HUES64 (cell line): ENCODE results near the gene UHMK1.
"Not testable (repeated sequence)": the region's sequence is repeated elsewhere in the genome, so short reads cannot be mapped to it uniquely, and the experiment has no call there.

Experiments used
- H3K27ac ChIP-seq: 2 replicates; pipeline ENCODE4 v1.7.0; 2013; ENCODE audit warnings: low read depth, low read length, inconsistent platforms
- H3K27me3 ChIP-seq: 2 replicates; pipeline ENCODE4 v1.6.1; 2013; ENCODE audit warnings: mild to moderate bottlenecking, low read length; ENCODE audit not compliant: insufficient read depth
- H3K36me3 ChIP-seq: 2 replicates; pipeline ENCODE4 v1.6.1; 2013; ENCODE audit warnings: mild to moderate bottlenecking, low read length; ENCODE audit not compliant: insufficient read depth
- H3K4me1 ChIP-seq: 2 replicates; pipeline ENCODE4 v1.6.1; 2013; ENCODE audit warnings: mild to moderate bottlenecking, low read length, moderate library complexity; ENCODE audit not compliant: insufficient read depth
- H3K4me3 ChIP-seq: 2 replicates; pipeline ENCODE4 v1.5.1; 2013; ENCODE audit warnings: mild to moderate bottlenecking, low read length, moderate library complexity
- H3K9ac ChIP-seq: 2 replicates; pipeline ENCODE4 v1.6.1; 2013; ENCODE audit warnings: mild to moderate bottlenecking, low read depth, low read length
- H3K9me3 ChIP-seq: 2 replicates; pipeline ENCODE4 v1.6.1; 2013; ENCODE audit warnings: low read depth, low read length; ENCODE audit not compliant: insufficient read depth
- WGBS: fragments of 150-250, 120-280 bp; methylation state at CpG from one replicate; pipeline ENCODE4 v1.1.7; 2013; ENCODE audit warnings: missing lambda C conversion rate; 5-methylcytosine and 5-hydroxymethylcytosine counted together

The UHMK1 gene

GRCh38 chr1:162476620-162477019 is 21.0 kb upstream of the UHMK1 start:
- WGBS = no CpG with 5 or more reads among the region's 1 CpG
- H3K36me3 ChIP-seq = no peaks in the 10 kb centered on the region

GRCh38 chr1:162485236-162485635 is 12.4 kb upstream of the UHMK1 start:
- Histone ChIP-seq H3K27me3 (no peaks in the 10 kb centered on the region), H3K4me1 (no peaks in the 10 kb centered on the region), H3K4me3 (no peak overlapping the region), H3K36me3 (no peaks in the 10 kb centered on the region), H3K9ac (no peak overlapping the region), H3K27ac (no peak overlapping the region), H3K9me3 (no peaks in the 10 kb centered on the region; the same call in 1 of the 2 replicates)

More at GRCh38 chr1:162476620-162477019, 21.0 kb upstream of the UHMK1 start:
- Histone ChIP-seq H3K9ac (no peak overlapping the region), H3K27me3 (no peaks in the 10 kb centered on the region), H3K27ac (no peak overlapping the region), H3K4me1 (peaks cover 7% of the 10 kb centered on the region), H3K4me3 (no peak overlapping the region), H3K9me3 (no peaks in the 10 kb centered on the region; the same call in 1 of the 2 replicates)

GRCh38 chr1:162487241-162487640 is 10.4 kb upstream of the UHMK1 start:
- H3K27me3 ChIP-seq = peaks cover 5% of the 10 kb centered on the region; the same call in 1 of the 2 replicates
- H3K27ac ChIP-seq = no peak overlapping the region
- H3K36me3 ChIP-seq = no peaks in the 10 kb centered on the region
- H3K9ac ChIP-seq = no peak overlapping the region
- WGBS = 85% methylated on average over 9 of the region's 10 CpGs
- no peaks in the 10 kb centered on the region for H3K4me1 ChIP-seq
- H3K9me3 ChIP-seq = no peaks in the 10 kb centered on the region
- H3K4me3 ChIP-seq = no peak overlapping the region

GRCh38 chr1:162488219-162488618 is 9.4 kb upstream of the UHMK1 start:
- WGBS = 94% methylated on average over 3 of the region's 3 CpGs

GRCh38 chr1:162495531-162496233 is 1.9 kb upstream of the UHMK1 start:
- H3K9me3 ChIP-seq, H3K4me3 ChIP-seq, H3K27me3 ChIP-seq, H3K9ac ChIP-seq, H3K27ac ChIP-seq: not testable (repeated sequence)
- peaks cover 16% of the 10 kb centered on the region for H3K4me1 ChIP-seq
- peaks cover 10% of the 10 kb centered on the region for H3K36me3 ChIP-seq
- WGBS = 94% methylated on average over 5 of the region's 6 CpGs

More at GRCh38 chr1:162488219-162488618, 9.4 kb upstream of the UHMK1 start:
- no peaks in the 10 kb centered on the region for H3K4me1 ChIP-seq
- no peak overlapping the region for H3K4me3 ChIP-seq
- H3K36me3 ChIP-seq = no peaks in the 10 kb centered on the region
- no peak overlapping the region for H3K9ac ChIP-seq
- peaks cover 6% of the 10 kb centered on the region; the same call in 1 of the 2 replicates for H3K27me3 ChIP-seq
- H3K9me3 ChIP-seq = no peaks in the 10 kb centered on the region
- no peak overlapping the region for H3K27ac ChIP-seq

- Histone ChIP-seq H3K4me3 (peak overlapping the region; percentile 71), H3K27me3 (peaks cover 1% of the 10 kb centered on the region; the same call in 1 of the 2 replicates), H3K4me1 (peaks cover 16% of the 10 kb centered on the region), H3K36me3 (peaks cover 25% of the 10 kb centered on the region), H3K9me3 (no peaks in the 10 kb centered on the region), H3K27ac (peak overlapping the region; percentile 76), H3K9ac (peak overlapping the region; percentile 57)
- WGBS = 55% methylated on average over 13 of the region's 13 CpGs
These were observed 405 bp upstream of the UHMK1 start for GRCh38 chr1:162497104-162497722.

- WGBS = 7% methylated on average over 6 of the region's 7 CpGs
- H3K4me3 ChIP-seq = peak overlapping the region; percentile 71
- H3K27me3 ChIP-seq = no peaks in the 10 kb centered on the region
- H3K4me1 ChIP-seq = peaks cover 16% of the 10 kb centered on the region
- H3K9ac ChIP-seq = peak overlapping the region; percentile 92
- no peak overlapping the region for H3K27ac ChIP-seq
- no peaks in the 10 kb centered on the region for H3K9me3 ChIP-seq
- peaks cover 38% of the 10 kb centered on the region for H3K36me3 ChIP-seq
These were observed 835 bp downstream of the UHMK1 start for GRCh38 chr1:162498496-162498810.

GRCh38 chr1:162500805-162501204 is 3.2 kb downstream of the UHMK1 start:
- H3K9ac ChIP-seq = no peak overlapping the region
- peaks cover 60% of the 10 kb centered on the region for H3K36me3 ChIP-seq

GRCh38 chr1:162502077-162502476 is 4.5 kb downstream of the UHMK1 start:
- Histone ChIP-seq H3K36me3 (peaks cover 71% of the 10 kb centered on the region), H3K4me3 (no peak overlapping the region), H3K27me3 (no peaks in the 10 kb centered on the region), H3K27ac (no peak overlapping the region), H3K9ac (no peak overlapping the region), H3K4me1 (peaks cover 12% of the 10 kb centered on the region), H3K9me3 (no peaks in the 10 kb centered on the region)

More at GRCh38 chr1:162500805-162501204, 3.2 kb downstream of the UHMK1 start:
- WGBS = 96% methylated on average over 2 of the region's 2 CpGs
- no peak overlapping the region for H3K4me3 ChIP-seq
- H3K27me3 ChIP-seq = no peaks in the 10 kb centered on the region
- peaks cover 16% of the 10 kb centered on the region for H3K4me1 ChIP-seq
- no peak overlapping the region for H3K27ac ChIP-seq
- no peaks in the 10 kb centered on the region for H3K9me3 ChIP-seq

GRCh38 chr1:162502928-162503327 is 5.3 kb downstream of the UHMK1 start:
- 95% methylated on average over 4 of the region's 5 CpGs for WGBS
- H3K4me1 ChIP-seq = peaks cover 8% of the 10 kb centered on the region; the same call in 1 of the 2 replicates
- H3K27me3 ChIP-seq = no peaks in the 10 kb centered on the region
- no peak overlapping the region for H3K27ac ChIP-seq
- peaks cover 74% of the 10 kb centered on the region for H3K36me3 ChIP-seq
- no peak overlapping the region for H3K4me3 ChIP-seq
- no peaks in the 10 kb centered on the region for H3K9me3 ChIP-seq
- H3K9ac ChIP-seq = no peak overlapping the region

GRCh38 chr1:162527314-162527713 is 29.7 kb downstream of the UHMK1 start:
- Histone ChIP-seq H3K9me3 (no peaks in the 10 kb centered on the region), H3K36me3 (peaks cover 49% of the 10 kb centered on the region), H3K27ac (no peak overlapping the region), H3K27me3 (no peaks in the 10 kb centered on the region), H3K9ac (no peak overlapping the region), H3K4me1 (peaks cover 11% of the 10 kb centered on the region), H3K4me3 (no peak overlapping the region)
